GM10266 (cell line): ENCODE data around the gene PGK1.

Experiments
- DNase-seq: peaks from one replicate; pipeline ENCODE4 v3.0.0; 2012; ENCODE audit errors: extremely low spot score
- CTCF ChIP-seq: IDR thresholded peaks from 2 replicates; pipeline ENCODE4 v1.5.1; 2012; ENCODE audit warnings: mild to moderate bottlenecking, low read depth; ENCODE audit not compliant: control insufficient read depth, insufficient read depth; ENCODE audit errors: missing control alignments

Gene PGK1

GRCh38 chrX:78165425-78165824, 61.4 kb downstream of the PGK1 start:
- TF ChIP-seq CTCF: no peak
- DNase-seq: no peak

- no peak for TF ChIP-seq CTCF
- DNase-seq: no peak
These were observed 64.0 kb downstream of the PGK1 start for GRCh38 chrX:78168065-78168464.
